SK-N-SH treated with all-trans-retinoic acid at 6 μM for 48 hours (cell line): ENCODE results near the gene PFKL.

Experiments used
- ARNTL ChIP-seq: fragments of 450-650 bp; formaldehyde crosslinking; IDR thresholded peaks from 2 replicates; pipeline ENCODE4 v1.5.0; 2020; ENCODE audit warnings: low read depth, mild to moderate bottlenecking, moderate library complexity, borderline replicate concordance
- BACH2 ChIP-seq: fragments of 250-450 bp; sonication (Bioruptor Pico); IDR thresholded peaks from 2 replicates; pipeline ENCODE4 v1.9.0; 2021; ENCODE audit warnings: mild to moderate bottlenecking, borderline replicate concordance
- GLIS3 ChIP-seq: fragments of 250-450 bp; sonication (Bioruptor Pico); IDR thresholded peaks from 2 replicates; pipeline ENCODE4 v1.5.0; 2020; ENCODE audit warnings: mild to moderate bottlenecking, moderate library complexity
- SNAI2 ChIP-seq: fragments of 250-450 bp; sonication (Bioruptor Pico); IDR thresholded peaks from 2 replicates; pipeline ENCODE4 v1.5.0; 2020; ENCODE audit warnings: mild to moderate bottlenecking, moderate library complexity
- ZNF565 ChIP-seq: fragments of 450-650 bp; formaldehyde crosslinking; conservative IDR thresholded peaks from 2 replicates; pipeline ENCODE4 v1.5.0; 2020; ENCODE audit warnings: low read depth, mild to moderate bottlenecking, moderate library complexity
- ZNF70 ChIP-seq: fragments of 450-650 bp; formaldehyde crosslinking; IDR thresholded peaks from 2 replicates; pipeline ENCODE4 v1.5.0; 2020; ENCODE audit warnings: mild to moderate bottlenecking, moderate library complexity
- TF ChIP-seq, protein P1 (sequence below): fragments of 250-450 bp; sonication (Bioruptor Pico); IDR thresholded peaks from 2 replicates; pipeline ENCODE4 v1.5.1; 2020; ENCODE audit warnings: low read depth, mild to moderate bottlenecking, moderate library complexity
- TF ChIP-seq, protein P2 (sequence below): fragments of 250-450 bp; sonication (Bioruptor Pico); IDR thresholded peaks from 2 replicates; pipeline ENCODE4 v1.8.0; 2020; ENCODE audit warnings: mild to moderate bottlenecking, moderate library complexity, borderline replicate concordance

GRCh38 chr21:44344541-44345183 lies 44.8 kb downstream of the PFKL start:
- TF ChIP-seq ZNF565 (CRISPR knock-in tag): no peak
- TF ChIP-seq, protein P1, sequence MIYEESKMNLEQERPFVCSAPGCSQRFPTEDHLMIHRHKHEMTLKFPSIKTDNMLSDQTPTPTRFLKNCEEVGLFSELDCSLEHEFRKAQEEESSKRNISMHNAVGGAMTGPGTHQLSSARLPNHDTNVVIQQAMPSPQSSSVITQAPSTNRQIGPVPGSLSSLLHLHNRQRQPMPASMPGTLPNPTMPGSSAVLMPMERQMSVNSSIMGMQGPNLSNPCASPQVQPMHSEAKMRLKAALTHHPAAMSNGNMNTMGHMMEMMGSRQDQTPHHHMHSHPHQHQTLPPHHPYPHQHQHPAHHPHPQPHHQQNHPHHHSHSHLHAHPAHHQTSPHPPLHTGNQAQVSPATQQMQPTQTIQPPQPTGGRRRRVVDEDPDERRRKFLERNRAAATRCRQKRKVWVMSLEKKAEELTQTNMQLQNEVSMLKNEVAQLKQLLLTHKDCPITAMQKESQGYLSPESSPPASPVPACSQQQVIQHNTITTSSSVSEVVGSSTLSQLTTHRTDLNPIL: no peak
- TF ChIP-seq, protein P2, sequence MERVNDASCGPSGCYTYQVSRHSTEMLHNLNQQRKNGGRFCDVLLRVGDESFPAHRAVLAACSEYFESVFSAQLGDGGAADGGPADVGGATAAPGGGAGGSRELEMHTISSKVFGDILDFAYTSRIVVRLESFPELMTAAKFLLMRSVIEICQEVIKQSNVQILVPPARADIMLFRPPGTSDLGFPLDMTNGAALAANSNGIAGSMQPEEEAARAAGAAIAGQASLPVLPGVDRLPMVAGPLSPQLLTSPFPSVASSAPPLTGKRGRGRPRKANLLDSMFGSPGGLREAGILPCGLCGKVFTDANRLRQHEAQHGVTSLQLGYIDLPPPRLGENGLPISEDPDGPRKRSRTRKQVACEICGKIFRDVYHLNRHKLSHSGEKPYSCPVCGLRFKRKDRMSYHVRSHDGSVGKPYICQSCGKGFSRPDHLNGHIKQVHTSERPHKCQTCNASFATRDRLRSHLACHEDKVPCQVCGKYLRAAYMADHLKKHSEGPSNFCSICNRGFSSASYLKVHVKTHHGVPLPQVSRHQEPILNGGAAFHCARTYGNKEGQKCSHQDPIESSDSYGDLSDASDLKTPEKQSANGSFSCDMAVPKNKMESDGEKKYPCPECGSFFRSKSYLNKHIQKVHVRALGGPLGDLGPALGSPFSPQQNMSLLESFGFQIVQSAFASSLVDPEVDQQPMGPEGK (CRISPR knock-in tag): no peak
- TF ChIP-seq GLIS3: no peak
- no peak for TF ChIP-seq SNAI2 (CRISPR knock-in tag)
- no peak for TF ChIP-seq ARNTL (CRISPR knock-in tag)
- no peak for TF ChIP-seq BACH2
- TF ChIP-seq ZNF70 (CRISPR knock-in tag): no peak
